Breast epithelium (tissue), 3 donors: ENCODE data around the gene ZMIZ2.

Experiments used
- POLR2A ChIP-seq: fragments of 450-650 bp; IDR thresholded peaks from one replicate; pipeline ENCODE4 v1.6.1; 2016; ENCODE audit warnings: antibody characterized with exemption, mild to moderate bottlenecking, moderate library complexity
- POLR2AphosphoS5 ChIP-seq, 3 donors: sonication (generic); formaldehyde crosslinking; IDR thresholded peaks; one replicate each; pipeline ENCODE4 v1.6.1; 2017; ENCODE audit warnings: antibody characterized with exemption in 3 of 3
- TF ChIP-seq, protein P1 (sequence below), 3 donors: fragments of 450-650 bp; IDR thresholded peaks; one replicate each; pipeline ENCODE4 v1.5.1; 2016 to 2017; ENCODE audit warnings: antibody characterized with exemption in 3 of 3, mild to moderate bottlenecking in 3 of 3, moderate library complexity in 3 of 3

DNA sequence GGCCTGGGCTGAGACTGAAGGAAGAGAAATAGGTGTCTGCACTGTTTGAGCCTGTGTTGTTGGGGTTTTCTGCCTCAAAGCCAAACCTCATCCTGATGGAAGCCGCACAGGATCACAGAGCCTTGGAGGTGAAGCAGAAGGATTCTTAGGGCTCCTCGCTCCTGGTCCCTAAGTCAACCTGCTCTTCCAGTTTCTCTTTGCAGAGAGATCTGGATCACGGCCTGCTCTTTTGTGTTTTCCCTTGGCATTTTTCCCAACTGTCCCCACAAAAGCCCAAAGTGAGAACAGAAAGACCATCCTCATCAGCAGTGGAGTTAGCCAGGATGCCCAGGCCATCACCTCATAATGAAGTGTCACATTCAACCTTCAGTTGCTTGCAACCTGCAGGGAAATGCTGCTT lies 27.6 kb downstream of the ZMIZ2 start:
- TF ChIP-seq POLR2A (no peak), POLR2AphosphoS5 (IDR thresholded peaks at IDR 0.05) (no peak)
- TF ChIP-seq, protein P1, sequence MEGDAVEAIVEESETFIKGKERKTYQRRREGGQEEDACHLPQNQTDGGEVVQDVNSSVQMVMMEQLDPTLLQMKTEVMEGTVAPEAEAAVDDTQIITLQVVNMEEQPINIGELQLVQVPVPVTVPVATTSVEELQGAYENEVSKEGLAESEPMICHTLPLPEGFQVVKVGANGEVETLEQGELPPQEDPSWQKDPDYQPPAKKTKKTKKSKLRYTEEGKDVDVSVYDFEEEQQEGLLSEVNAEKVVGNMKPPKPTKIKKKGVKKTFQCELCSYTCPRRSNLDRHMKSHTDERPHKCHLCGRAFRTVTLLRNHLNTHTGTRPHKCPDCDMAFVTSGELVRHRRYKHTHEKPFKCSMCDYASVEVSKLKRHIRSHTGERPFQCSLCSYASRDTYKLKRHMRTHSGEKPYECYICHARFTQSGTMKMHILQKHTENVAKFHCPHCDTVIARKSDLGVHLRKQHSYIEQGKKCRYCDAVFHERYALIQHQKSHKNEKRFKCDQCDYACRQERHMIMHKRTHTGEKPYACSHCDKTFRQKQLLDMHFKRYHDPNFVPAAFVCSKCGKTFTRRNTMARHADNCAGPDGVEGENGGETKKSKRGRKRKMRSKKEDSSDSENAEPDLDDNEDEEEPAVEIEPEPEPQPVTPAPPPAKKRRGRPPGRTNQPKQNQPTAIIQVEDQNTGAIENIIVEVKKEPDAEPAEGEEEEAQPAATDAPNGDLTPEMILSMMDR (IDR thresholded peaks at IDR 0.05), result no peak
